ENCODE results near the gene CNOT6.

GRCh38 chr5:180516440-180516839 lies 22.3 kb downstream of the CNOT6 start:
- TF ChIP-seq POLR2AphosphoS5 (IDR thresholded peaks at IDR 0.05; ENCODE audit: low read length): no peak
- TF ChIP-seq TAF1 (IDR thresholded peaks at IDR 0.05; ENCODE audit: borderline replicate concordance, low read depth, low read length): no peak
- no peak for TF ChIP-seq E2F4 (IDR thresholded peaks at IDR 0.05; ENCODE audit: low read depth, low read length)
- no peak for TF ChIP-seq SMAD1 (IDR thresholded peaks at IDR 0.05; ENCODE audit: low read depth, partially characterized antibody)
- no peak for TF ChIP-seq POLR2A (IDR thresholded peaks at IDR 0.05; ENCODE audit: low read depth, low read length)
- TF ChIP-seq REST (IDR thresholded peaks at IDR 0.05; ENCODE audit: low read depth, low read length): no peak
- TF ChIP-seq RFX5 (IDR thresholded peaks at IDR 0.05; ENCODE audit: low read depth, low read length): no peak
- no peak for TF ChIP-seq CTCF (IDR thresholded peaks at IDR 0.05 in 2 of 3, conservative IDR thresholded peaks at IDR 0.05 in 1 of 3; ENCODE audit: control insufficient read depth in 2 of 3, extremely low read depth in 1 of 3, insufficient read depth in 1 of 3, low read depth in 3 of 3, low read length in 3 of 3)
- TF ChIP-seq YBX1 (IDR thresholded peaks at IDR 0.05): no peak
- TF ChIP-seq SRF (IDR thresholded peaks at IDR 0.05; ENCODE audit: low read depth in 2 of 2, low read length in 2 of 2): no peak

Data from GM12878 (cell line).